ENCODE results near the gene GABBR2. TPM values are rescaled to one million over a fixed set of nuclear protein-coding genes. Genes with fewer than 3 reads are reported as not detected.
"Not testable (repeated sequence)": the region's sequence is repeated elsewhere in the genome, so short reads cannot be mapped to it uniquely, and the experiment has no call there.

Gene GABBR2
- total and polyA plus RNA-seq, 4 experiments from 2014 or later: not detected

GRCh38 chr9:98501259-98501658 lies 207.5 kb downstream of the GABBR2 start:
- H3K4me1 Mint-ChIP-seq; H3K36me3 Mint-ChIP-seq; H3K27me3 ChIP-seq (ENCODE audit: insufficient read depth, low read length); H3K4me3 ChIP-seq (ENCODE audit: low read length in 2 of 2); H3K9me3 Mint-ChIP-seq; intact Hi-C loops (cut with micrococcal nuclease); CTCF ChIA-PET (ENCODE audit: partially characterized antibody); H3K27ac Mint-ChIP-seq; H3K9me3 ChIP-seq (ENCODE audit: control insufficient read depth in 1 of 2, low read length in 2 of 2); H3K4me3 Mint-ChIP-seq; H3K27ac ChIP-seq (ENCODE audit: low read depth, low read length); H3K36me3 ChIP-seq (ENCODE audit: insufficient read depth, low read length); DNase-seq; POLR2A ChIA-PET (ENCODE audit: partially characterized antibody); H3K4me1 ChIP-seq (ENCODE audit: insufficient read depth, low read length): not testable (repeated sequence)
- peaks cover 5 to 24% of the 10 kb centered on the region in 2 donors for H3K27me3 Mint-ChIP-seq

GRCh38 chr9:98500337-98500919 lies 208.3 kb downstream of the GABBR2 start:
- Mint-ChIP-seq H3K27me3 (peaks cover 7 to 21% of the 10 kb centered on the region in 2 donors), H3K9me3 (peaks cover 0 to 1% (median 0%) of the 10 kb centered on the region in 8 donors), H3K4me3 (no peak overlapping the region), H3K4me1 (no peaks in the 10 kb centered on the region), H3K27ac (no peak overlapping the region), H3K36me3 (no peaks in the 10 kb centered on the region)
- H3K4me1 ChIP-seq (ENCODE audit: insufficient read depth, low read length): no peaks in the 10 kb centered on the region
- no peaks in the 10 kb centered on the region for H3K36me3 ChIP-seq (ENCODE audit: insufficient read depth, low read length)
- no peaks in the 10 kb centered on the region for H3K9me3 ChIP-seq (ENCODE audit: control insufficient read depth in 1 of 2, low read length in 2 of 2)
- ChIA-PET POLR2A (ENCODE audit: partially characterized antibody) (no interaction called here), CTCF (ENCODE audit: partially characterized antibody) (no interaction called here)
- no peak for DNase-seq
- no peak overlapping the region for H3K4me3 ChIP-seq (ENCODE audit: low read length in 2 of 2)
- intact Hi-C loops (cut with micrococcal nuclease): no loop called here
- no peak overlapping the region for H3K27ac ChIP-seq (ENCODE audit: low read depth, low read length)
- H3K27me3 ChIP-seq (ENCODE audit: insufficient read depth, low read length): no peaks in the 10 kb centered on the region

- Histone ChIP-seq H3K36me3 (ENCODE audit: insufficient read depth, low read length) (no peaks in the 10 kb centered on the region), H3K4me3 (ENCODE audit: low read length in 2 of 2) (no peak overlapping the region), H3K4me1 (ENCODE audit: insufficient read depth, low read length) (no peaks in the 10 kb centered on the region), H3K9me3 (ENCODE audit: control insufficient read depth in 1 of 2, low read length in 2 of 2) (no peaks in the 10 kb centered on the region), H3K27me3 (ENCODE audit: insufficient read depth, low read length) (no peaks in the 10 kb centered on the region), H3K27ac (ENCODE audit: low read depth, low read length) (no peak overlapping the region)
- no peak for DNase-seq
- peaks cover 0 to 5% (median 0%) of the 10 kb centered on the region in 8 donors for H3K9me3 Mint-ChIP-seq
- POLR2A ChIA-PET (ENCODE audit: partially characterized antibody): no interaction called here
- no peak overlapping the region for H3K27ac Mint-ChIP-seq
- H3K36me3 Mint-ChIP-seq: no peaks in the 10 kb centered on the region
- no peaks in the 10 kb centered on the region for H3K4me1 Mint-ChIP-seq
- CTCF ChIA-PET (ENCODE audit: partially characterized antibody): no interaction called here
- no peak overlapping the region for H3K4me3 Mint-ChIP-seq
- H3K27me3 Mint-ChIP-seq: peaks cover 11 to 20% of the 10 kb centered on the region in 2 donors
- intact Hi-C loops (cut with micrococcal nuclease): no loop called here
Observed at GRCh38 chr9:98495530-98495929, 213.2 kb downstream of the GABBR2 start.

GRCh38 chr9:98494852-98495251 lies 213.9 kb downstream of the GABBR2 start:
- Mint-ChIP-seq H3K27ac (no peak overlapping the region), H3K36me3 (no peaks in the 10 kb centered on the region), H3K27me3 (peaks cover 11 to 17% of the 10 kb centered on the region in 2 donors), H3K9me3 (peaks cover 0 to 5% (median 0%) of the 10 kb centered on the region in 8 donors), H3K4me3 (no peak overlapping the region), H3K4me1 (no peaks in the 10 kb centered on the region)
- Histone ChIP-seq H3K27ac (ENCODE audit: low read depth, low read length) (no peak overlapping the region), H3K4me3 (ENCODE audit: low read length in 2 of 2) (no peak overlapping the region), H3K27me3 (ENCODE audit: insufficient read depth, low read length) (no peaks in the 10 kb centered on the region), H3K9me3 (ENCODE audit: control insufficient read depth in 1 of 2, low read length in 2 of 2) (no peaks in the 10 kb centered on the region), H3K4me1 (ENCODE audit: insufficient read depth, low read length) (no peaks in the 10 kb centered on the region), H3K36me3 (ENCODE audit: insufficient read depth, low read length) (no peaks in the 10 kb centered on the region)
- POLR2A ChIA-PET (ENCODE audit: partially characterized antibody): no interaction called here
- CTCF ChIA-PET (ENCODE audit: partially characterized antibody): interaction anchor here (1.0 kb wide), 1 partner anchor 12 kb away, joined by 3 read pairs; no protein-coding TSS in a partner anchor
- no peak for DNase-seq
- intact Hi-C loops (cut with micrococcal nuclease): no loop called here

GRCh38 chr9:98491828-98492227 lies 216.9 kb downstream of the GABBR2 start:
- Mint-ChIP-seq H3K4me1 (no peaks in the 10 kb centered on the region), H3K9me3 (peaks cover 0 to 5% (median 0%) of the 10 kb centered on the region in 8 donors), H3K27me3 (peaks cover 9 to 14% of the 10 kb centered on the region in 2 donors), H3K36me3 (no peaks in the 10 kb centered on the region), H3K4me3 (no peak overlapping the region), H3K27ac (no peak overlapping the region)
- no peaks in the 10 kb centered on the region for H3K36me3 ChIP-seq (ENCODE audit: insufficient read depth, low read length)
- H3K9me3 ChIP-seq (ENCODE audit: control insufficient read depth in 1 of 2, low read length in 2 of 2): no peaks in the 10 kb centered on the region
- H3K4me1 ChIP-seq (ENCODE audit: insufficient read depth, low read length): no peaks in the 10 kb centered on the region
- no peak overlapping the region for H3K4me3 ChIP-seq (ENCODE audit: low read length in 2 of 2)
- POLR2A ChIA-PET (ENCODE audit: partially characterized antibody): no interaction called here
- H3K27ac ChIP-seq (ENCODE audit: low read depth, low read length): no peak overlapping the region
- H3K27me3 ChIP-seq (ENCODE audit: insufficient read depth, low read length): no peaks in the 10 kb centered on the region
- no peak for DNase-seq
- intact Hi-C loops (cut with micrococcal nuclease): no loop called here
- CTCF ChIA-PET (ENCODE audit: partially characterized antibody): interaction anchor here (1.1 kb wide), 1 partner anchor 9 kb away, joined by 3 read pairs; no protein-coding TSS in a partner anchor

- H3K4me3 ChIP-seq (ENCODE audit: low read length in 2 of 2): no peak overlapping the region
- H3K27ac ChIP-seq (ENCODE audit: low read depth, low read length): no peak overlapping the region
- no peaks in the 10 kb centered on the region for H3K36me3 ChIP-seq (ENCODE audit: insufficient read depth, low read length)
- Mint-ChIP-seq H3K27me3 (peaks cover 8 to 11% of the 10 kb centered on the region in 2 donors), H3K9me3 (peaks cover 0 to 5% (median 0%) of the 10 kb centered on the region in 8 donors), H3K4me3 (no peak overlapping the region), H3K27ac (no peak overlapping the region), H3K4me1 (no peaks in the 10 kb centered on the region), H3K36me3 (no peaks in the 10 kb centered on the region)
- no peaks in the 10 kb centered on the region for H3K4me1 ChIP-seq (ENCODE audit: insufficient read depth, low read length)
- POLR2A ChIA-PET (ENCODE audit: partially characterized antibody): no interaction called here
- intact Hi-C loops (cut with micrococcal nuclease): no loop called here
- no peak for DNase-seq
- CTCF ChIA-PET (ENCODE audit: partially characterized antibody): interaction anchor here (1.1 kb wide), 1 partner anchor 8 kb away, joined by 3 read pairs; no protein-coding TSS in a partner anchor
- H3K9me3 ChIP-seq (ENCODE audit: control insufficient read depth in 1 of 2, low read length in 2 of 2): no peaks in the 10 kb centered on the region
- H3K27me3 ChIP-seq (ENCODE audit: insufficient read depth, low read length): no peaks in the 10 kb centered on the region
Observed at GRCh38 chr9:98491231-98491651, 217.5 kb downstream of the GABBR2 start.

GRCh38 chr9:98488571-98489312 lies 220.0 kb downstream of the GABBR2 start:
- ChIA-PET CTCF (ENCODE audit: partially characterized antibody) (no interaction called here), POLR2A (ENCODE audit: partially characterized antibody) (no interaction called here)
- H3K36me3 Mint-ChIP-seq: no peaks in the 10 kb centered on the region
- H3K9me3 Mint-ChIP-seq: peaks cover 0 to 4% (median 0%) of the 10 kb centered on the region in 8 donors
- no peak overlapping the region for H3K27ac Mint-ChIP-seq
- Histone ChIP-seq H3K27me3 (ENCODE audit: insufficient read depth, low read length) (no peaks in the 10 kb centered on the region), H3K4me1 (ENCODE audit: insufficient read depth, low read length) (no peaks in the 10 kb centered on the region), H3K9me3 (ENCODE audit: control insufficient read depth in 1 of 2, low read length in 2 of 2) (no peaks in the 10 kb centered on the region), H3K27ac (ENCODE audit: low read depth, low read length) (no peak overlapping the region), H3K36me3 (ENCODE audit: insufficient read depth, low read length) (no peaks in the 10 kb centered on the region), H3K4me3 (ENCODE audit: low read length in 2 of 2) (no peak overlapping the region)
- peaks cover 6 to 12% of the 10 kb centered on the region in 2 donors for H3K27me3 Mint-ChIP-seq
- no peak for DNase-seq
- intact Hi-C loops (cut with micrococcal nuclease): no loop called here
- no peak overlapping the region for H3K4me3 Mint-ChIP-seq
- no peaks in the 10 kb centered on the region for H3K4me1 Mint-ChIP-seq

Data from CD4-positive, alpha-beta memory T cell (primary cell).